PC-3 (cell line): Measurements from ENCODE around the gene CCDC86.

Experiments
- CTCF ChIP-seq: fragments of 300-600 bp; sonication (generic); conservative IDR thresholded peaks from 2 replicates; pipeline ENCODE4 v1.5.1; 2017; ENCODE audit warnings: antibody characterized with exemption, low read depth, mild to moderate bottlenecking, low read length
- EZH2 ChIP-seq: fragments of 300-600 bp; sonication (generic); IDR thresholded peaks from one replicate; pipeline ENCODE4 v1.6.1; 2017; ENCODE audit warnings: antibody characterized with exemption, mild to moderate bottlenecking, low read length; ENCODE audit not compliant: unreplicated experiment

GRCh38 chr11:60847281-60847680, 5.4 kb downstream of the CCDC86 start:
- TF ChIP-seq CTCF (no peak), EZH2 (no peak)
